ES-I3 (cell line): ENCODE results near the gene RPIA.

Source experiments
- H3K36me3 ChIP-seq: 2 replicates; pipeline ENCODE4 v1.6.1; 2013; ENCODE audit warnings: mild to moderate bottlenecking, low read length, control low read depth, moderate library complexity; ENCODE audit not compliant: insufficient read depth
- H3K4me1 ChIP-seq: 2 replicates; pipeline ENCODE4 v1.6.1; 2013; ENCODE audit warnings: mild to moderate bottlenecking, control low read depth, low read length; ENCODE audit not compliant: insufficient read depth
- H3K9ac ChIP-seq: 2 replicates; pipeline ENCODE4 v1.6.1; 2013; ENCODE audit warnings: low read depth, mild to moderate bottlenecking, low read length, moderate library complexity
- H3K9me3 ChIP-seq: 2 replicates; pipeline ENCODE4 v1.6.1; 2013; ENCODE audit warnings: mild to moderate bottlenecking, low read length, moderate library complexity; ENCODE audit not compliant: control insufficient read depth, insufficient read depth

Gene RPIA

DNA sequence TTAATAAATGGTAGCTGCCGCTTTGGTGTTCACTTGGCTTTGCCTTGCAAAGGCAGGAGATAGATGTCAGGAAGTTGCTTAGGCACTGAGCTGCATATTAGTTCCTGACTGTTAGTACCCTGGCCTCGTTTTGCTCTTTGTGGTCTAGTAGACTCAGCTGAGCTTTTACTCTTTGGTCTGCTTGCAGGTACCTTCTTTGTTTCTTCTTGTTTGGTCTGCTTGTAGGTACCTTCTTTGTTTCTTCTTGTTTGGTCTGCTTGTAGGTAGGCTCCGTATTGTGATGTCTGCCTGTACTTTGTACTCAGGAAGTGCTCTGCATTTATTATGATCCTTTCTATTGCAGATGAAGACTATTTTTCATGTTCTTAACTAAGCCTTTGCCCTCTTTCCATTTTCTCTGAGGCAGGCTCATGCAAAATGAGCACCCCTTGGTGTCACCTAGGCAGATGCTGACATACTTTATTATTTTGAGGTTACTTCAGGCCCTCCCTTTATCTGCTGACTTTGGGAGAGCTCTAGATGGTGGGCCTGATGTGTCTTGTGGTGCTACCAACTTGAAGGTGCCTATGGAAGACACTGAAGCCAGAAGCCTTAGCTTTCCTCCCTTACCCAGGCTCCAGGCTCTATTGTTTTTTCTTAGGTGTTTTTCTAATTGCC is 6.0 kb downstream of the RPIA start:
- H3K4me1 ChIP-seq, result peaks cover 16% of the 10 kb centered on the region; the same call in 1 of the 2 replicates
- H3K9ac ChIP-seq, result no peak overlapping the region
- H3K36me3 ChIP-seq, result no peaks in the 10 kb centered on the region
- no peaks in the 10 kb centered on the region for H3K9me3 ChIP-seq

DNA sequence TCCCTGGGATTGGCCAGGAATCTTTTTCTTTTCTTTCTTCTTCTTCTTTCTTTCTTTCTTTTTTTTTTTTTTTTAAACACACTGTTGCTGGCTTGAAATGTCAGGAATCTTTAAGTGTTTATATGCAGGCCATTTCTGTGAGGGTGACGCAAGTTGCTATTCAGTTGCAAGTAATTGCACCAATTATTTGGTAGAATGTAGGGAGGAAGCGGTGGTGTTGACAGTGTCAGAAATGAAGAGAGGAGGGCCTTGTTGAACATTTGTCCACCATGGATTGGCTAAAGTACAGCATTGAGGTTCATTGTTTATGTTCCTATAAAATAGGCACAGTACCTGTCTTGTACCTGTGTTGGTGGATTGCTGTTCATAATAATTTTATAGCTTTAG is 6.5 kb downstream of the RPIA start:
- no peak overlapping the region for H3K9ac ChIP-seq
- H3K36me3 ChIP-seq, result no peaks in the 10 kb centered on the region
- H3K4me1 ChIP-seq, result peaks cover 16% of the 10 kb centered on the region; the same call in 1 of the 2 replicates
- no peaks in the 10 kb centered on the region for H3K9me3 ChIP-seq

DNA sequence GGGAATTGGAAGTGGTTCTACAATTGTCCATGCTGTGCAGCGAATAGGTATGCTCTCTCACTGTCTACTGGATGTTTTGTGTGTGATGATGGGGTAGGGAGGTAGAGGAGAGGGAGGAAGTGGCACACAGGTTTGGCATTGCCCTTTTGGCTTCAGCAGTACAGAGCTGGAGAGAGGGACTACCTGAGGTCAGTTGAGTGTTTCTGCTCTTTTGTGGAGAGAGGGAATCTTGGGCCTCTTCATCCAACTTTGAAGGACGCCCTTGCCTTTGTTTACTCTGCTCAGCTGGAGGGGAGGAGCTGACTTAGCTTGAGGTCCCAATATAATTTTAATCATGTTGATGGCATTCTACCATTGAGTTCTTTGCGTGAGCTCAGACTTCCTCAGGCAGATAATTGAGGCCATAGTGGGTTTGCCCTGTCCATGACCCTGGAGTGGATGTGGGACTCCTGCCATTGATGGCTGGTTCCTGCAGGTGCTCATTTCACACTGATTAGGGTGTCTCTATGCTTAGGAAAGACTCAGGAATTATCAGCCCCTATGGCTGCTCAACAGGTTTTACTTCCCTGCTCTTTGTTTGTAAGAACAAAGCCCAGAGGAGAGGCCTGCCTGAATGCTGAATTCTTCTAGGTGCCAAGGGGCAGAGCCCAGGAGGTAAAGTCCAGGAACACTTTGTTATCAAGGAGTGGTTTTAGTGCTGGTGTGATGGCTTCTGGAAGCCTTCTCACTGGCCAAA is 7.2 kb downstream of the RPIA start:
- Histone ChIP-seq H3K9me3 (no peaks in the 10 kb centered on the region), H3K9ac (no peak overlapping the region), H3K36me3 (no peaks in the 10 kb centered on the region), H3K4me1 (peaks cover 16% of the 10 kb centered on the region; the same call in 1 of the 2 replicates)

DNA sequence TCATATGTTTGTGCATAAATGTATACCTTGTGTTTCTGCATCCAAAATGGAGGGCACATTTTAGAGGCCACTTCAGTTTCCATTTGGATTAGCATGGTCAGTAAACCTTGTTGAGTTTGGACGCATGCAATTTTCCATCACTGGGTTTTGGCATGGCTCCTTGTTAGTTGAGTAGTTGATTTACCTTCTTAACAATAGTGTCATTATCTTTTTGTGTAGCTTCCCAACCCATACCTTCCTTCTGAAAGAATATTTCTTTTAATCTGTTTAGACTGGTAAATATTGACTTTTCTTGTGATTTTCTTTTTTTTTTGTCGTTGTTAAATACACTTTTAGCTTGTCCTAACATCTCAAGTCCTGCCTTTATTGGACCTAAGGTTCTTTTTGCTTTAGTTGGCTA is 15.5 kb downstream of the RPIA start:
- no peaks in the 10 kb centered on the region for H3K36me3 ChIP-seq

DNA sequence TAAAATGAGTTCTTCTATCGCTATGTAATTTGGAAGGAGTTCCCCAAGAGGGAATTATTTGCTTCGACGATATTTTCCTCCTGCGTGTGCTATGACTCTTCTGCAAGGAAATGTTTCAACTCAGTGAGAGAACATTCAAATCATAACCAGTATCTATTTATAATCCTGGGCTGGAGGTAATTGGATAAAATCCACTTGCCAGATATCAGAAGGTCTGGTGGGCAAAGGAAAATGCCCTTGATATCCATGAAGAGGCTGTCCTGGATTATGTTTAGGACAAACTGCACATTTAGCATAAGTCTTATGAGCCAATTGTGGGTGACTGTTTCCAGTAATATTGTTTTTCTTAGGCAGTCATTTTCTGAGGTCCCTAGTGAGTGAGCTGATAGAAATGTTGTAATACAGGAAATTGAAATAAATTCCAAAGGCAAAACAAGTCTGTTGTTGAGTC is 17.7 kb downstream of the RPIA start:
- H3K9me3 ChIP-seq, result no peaks in the 10 kb centered on the region
- no peaks in the 10 kb centered on the region for H3K4me1 ChIP-seq
- no peaks in the 10 kb centered on the region for H3K36me3 ChIP-seq
- no peak overlapping the region for H3K9ac ChIP-seq

More for the DNA sequence above, 15.5 kb downstream of the RPIA start:
- Histone ChIP-seq H3K4me1 (no peaks in the 10 kb centered on the region), H3K9me3 (no peaks in the 10 kb centered on the region), H3K9ac (no peak overlapping the region)

DNA sequence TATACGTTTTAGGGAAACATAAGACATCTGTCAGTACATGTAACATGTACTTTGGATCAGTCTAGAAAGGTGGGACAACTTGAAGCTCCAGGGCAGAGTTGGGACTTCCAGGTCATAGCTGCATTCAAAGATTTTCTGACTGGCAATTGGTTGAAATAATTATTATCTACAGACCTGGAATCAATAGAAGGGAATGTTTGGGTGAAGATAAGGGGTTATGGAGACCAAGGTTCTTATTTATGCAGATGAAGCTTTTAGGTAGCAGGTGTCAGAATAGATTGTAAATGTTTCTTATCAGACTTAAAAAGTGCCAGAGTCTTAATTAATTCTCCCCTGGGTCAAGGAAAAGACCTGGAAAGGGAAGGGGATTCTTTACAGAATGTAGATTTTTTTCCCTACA is 19.8 kb downstream of the RPIA start:
- no peaks in the 10 kb centered on the region for H3K36me3 ChIP-seq
- H3K4me1 ChIP-seq, result peaks cover 5% of the 10 kb centered on the region; the same call in 1 of the 2 replicates
- H3K9ac ChIP-seq, result no peak overlapping the region

DNA sequence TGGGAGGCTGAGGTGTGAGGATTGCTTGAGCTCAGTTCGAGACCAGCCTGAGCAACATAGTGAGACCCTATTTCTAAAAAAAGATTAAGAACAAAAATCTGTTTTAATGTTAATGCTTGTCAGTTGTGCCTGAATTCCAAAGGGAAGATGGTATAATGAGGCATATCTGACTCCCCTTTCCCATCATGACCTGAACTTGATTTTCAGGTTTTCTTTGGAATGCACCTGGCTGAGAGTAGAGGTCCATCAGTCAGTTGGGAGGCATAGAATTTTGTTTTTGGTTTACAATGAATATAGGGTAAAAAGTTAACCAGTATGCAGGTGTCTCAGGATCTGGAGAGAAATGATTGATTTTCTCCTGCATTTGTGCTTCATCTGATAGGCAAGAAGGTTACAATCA is 20.4 kb downstream of the RPIA start:
- Histone ChIP-seq H3K36me3 (no peaks in the 10 kb centered on the region), H3K4me1 (peaks cover 5% of the 10 kb centered on the region; the same call in 1 of the 2 replicates), H3K9ac (no peak overlapping the region), H3K9me3 (no peaks in the 10 kb centered on the region)

More for the DNA sequence above, 19.8 kb downstream of the RPIA start:
- no peaks in the 10 kb centered on the region for H3K9me3 ChIP-seq

DNA sequence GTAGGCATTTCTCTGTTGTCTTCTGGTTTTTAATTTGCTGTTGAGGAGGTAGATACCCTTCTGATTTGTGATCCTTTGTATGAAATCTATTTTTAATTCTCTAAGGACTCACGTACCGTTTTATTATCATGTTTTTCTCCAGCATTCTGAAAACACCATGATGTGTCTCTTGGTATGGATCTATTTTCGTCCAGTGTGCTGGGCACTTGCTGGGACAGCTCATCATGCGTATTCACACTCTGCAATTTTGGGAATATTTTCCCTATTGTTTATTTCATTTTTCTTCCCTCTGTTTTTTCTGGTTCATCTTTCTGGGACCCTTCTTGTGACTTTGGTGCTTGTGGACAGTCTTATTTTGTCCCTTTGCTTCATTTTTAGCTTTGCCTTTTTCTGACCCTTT is 21.9 kb downstream of the RPIA start:
- peaks cover 5% of the 10 kb centered on the region; the same call in 1 of the 2 replicates for H3K4me1 ChIP-seq
- H3K9ac ChIP-seq, result no peak overlapping the region
- peaks cover 3% of the 10 kb centered on the region; the same call in 1 of the 2 replicates for H3K9me3 ChIP-seq
- H3K36me3 ChIP-seq, result no peaks in the 10 kb centered on the region

DNA sequence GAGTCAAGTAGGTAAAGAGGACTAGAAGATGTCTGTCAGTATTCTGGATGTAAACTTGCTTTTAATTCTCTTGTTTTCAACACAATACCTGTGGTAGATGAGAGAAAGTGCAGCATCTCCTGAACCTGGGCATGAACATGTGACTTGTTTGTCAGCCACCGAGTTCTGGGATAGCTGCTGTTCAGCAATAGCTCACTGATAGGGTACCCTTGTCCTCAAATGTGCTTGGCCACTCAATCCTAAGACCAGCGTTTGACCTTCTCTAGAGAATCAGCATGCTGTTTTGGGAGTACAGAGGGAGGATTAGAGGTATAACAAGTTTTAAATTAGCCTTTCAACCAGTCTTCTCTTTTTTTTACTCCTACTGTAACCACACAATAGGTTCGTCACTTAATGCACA is 23.2 kb downstream of the RPIA start:
- Histone ChIP-seq H3K4me1 (peaks cover 5% of the 10 kb centered on the region; the same call in 1 of the 2 replicates), H3K9me3 (peaks cover 3% of the 10 kb centered on the region; the same call in 1 of the 2 replicates), H3K36me3 (no peaks in the 10 kb centered on the region), H3K9ac (no peak overlapping the region)

DNA sequence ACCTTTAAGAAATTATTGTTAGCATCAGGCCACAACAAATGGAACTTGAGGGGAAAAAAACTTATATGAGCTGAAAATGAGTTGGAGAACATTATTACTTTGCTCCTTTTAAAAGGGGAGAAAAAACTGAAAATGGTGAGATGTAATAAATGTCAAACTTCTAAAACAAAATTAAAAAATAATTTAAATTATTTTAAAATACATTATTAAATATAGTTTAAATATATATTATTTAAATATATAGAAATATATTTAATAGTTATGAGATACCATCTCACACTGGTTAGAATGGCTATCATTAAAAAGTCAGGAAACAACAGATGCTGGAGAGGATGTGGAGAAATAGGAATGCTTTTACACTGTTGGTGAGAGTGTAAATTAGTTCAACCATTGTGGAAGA is 28.9 kb downstream of the RPIA start:
- Histone ChIP-seq H3K9me3 (peaks cover 8% of the 10 kb centered on the region), H3K36me3 (no peaks in the 10 kb centered on the region), H3K9ac (no peak overlapping the region), H3K4me1 (no peaks in the 10 kb centered on the region)

DNA sequence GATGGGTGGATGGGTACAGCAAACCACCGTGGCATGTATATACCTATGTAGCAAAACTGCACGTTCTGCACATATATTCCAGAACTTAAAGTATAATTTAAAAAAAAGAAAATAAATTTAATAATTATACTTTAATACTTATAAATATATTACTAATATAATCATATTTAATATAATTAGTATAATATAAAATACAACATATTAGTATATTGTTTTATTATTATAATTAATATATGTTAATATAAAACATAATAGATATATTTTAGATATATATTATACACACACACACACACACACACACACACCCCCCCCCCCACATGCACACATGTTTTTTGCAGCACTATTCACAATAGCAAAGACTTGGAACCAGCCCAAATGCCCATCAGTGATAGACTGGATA is 29.8 kb downstream of the RPIA start:
- Histone ChIP-seq H3K9me3 (peaks cover 8% of the 10 kb centered on the region), H3K9ac (no peak overlapping the region), H3K4me1 (no peaks in the 10 kb centered on the region), H3K36me3 (no peaks in the 10 kb centered on the region)

DNA sequence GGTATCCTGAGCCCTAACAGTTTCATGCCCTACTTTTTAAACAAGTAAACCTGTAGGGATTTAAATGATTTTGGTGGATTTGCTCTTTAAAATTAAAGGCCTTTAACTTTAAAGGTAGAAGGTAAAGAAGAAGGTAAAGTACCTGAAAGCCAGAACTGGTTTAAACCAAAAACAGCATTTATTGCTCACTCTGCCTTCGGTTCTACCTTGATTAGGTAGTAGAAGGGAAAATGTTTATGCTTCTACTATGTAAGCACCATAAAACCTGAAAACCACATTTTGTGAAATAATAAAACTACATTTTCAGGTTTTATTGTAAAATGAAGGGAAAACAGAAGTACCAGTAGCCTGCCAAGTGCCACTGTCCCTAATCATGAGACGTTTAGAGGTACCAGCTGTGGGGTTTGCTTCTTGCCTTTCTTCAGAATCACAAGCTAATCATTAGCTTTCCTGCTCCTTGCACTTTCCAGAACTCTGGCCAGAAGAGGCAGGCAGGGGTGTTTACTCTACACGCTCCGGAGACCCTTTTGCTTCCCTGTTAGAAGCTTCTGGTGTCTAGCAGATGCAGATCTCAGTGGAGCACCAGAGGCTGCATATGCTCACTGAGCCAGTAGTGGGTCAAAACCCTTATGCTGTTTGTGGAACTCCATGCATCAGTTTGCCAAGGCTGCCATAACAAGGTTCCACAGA is 33.3 kb downstream of the RPIA start:
- peaks cover 5% of the 10 kb centered on the region for H3K9me3 ChIP-seq
- no peaks in the 10 kb centered on the region for H3K36me3 ChIP-seq
- H3K9ac ChIP-seq, result no peak overlapping the region
- H3K4me1 ChIP-seq, result no peaks in the 10 kb centered on the region

DNA sequence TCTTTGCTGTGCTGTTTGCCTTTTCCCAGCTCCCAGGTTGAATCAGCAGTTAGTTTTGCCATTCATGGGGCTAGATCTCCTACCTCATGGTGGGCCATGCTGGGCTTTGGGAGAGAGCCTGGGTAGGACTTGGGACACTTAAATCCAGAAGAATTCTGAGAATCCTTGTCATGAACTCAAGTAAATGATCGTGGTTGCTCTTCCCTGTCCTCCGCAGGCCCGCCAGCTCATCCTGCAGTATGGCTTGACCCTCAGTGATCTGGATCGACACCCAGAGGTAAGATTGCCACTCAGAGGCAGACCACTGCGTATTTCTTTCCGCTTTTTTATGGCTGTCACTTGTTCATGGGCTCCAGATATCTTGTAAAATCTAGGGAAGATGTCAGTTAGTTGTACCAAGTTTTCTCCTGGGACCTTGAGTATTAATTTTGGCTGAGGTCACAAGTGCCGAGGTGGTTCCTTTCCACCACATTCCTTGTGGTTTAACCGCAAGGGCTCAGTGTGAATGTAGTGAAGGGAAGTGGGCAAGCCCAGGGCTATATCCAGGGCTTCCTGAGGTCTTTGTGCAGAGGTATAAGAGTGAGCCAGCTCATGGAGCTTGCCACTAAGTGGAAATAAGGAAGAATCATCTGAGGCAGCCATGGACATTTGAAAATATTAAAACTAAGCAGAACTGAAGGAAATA is 37.7 kb downstream of the RPIA start:
- H3K4me1 ChIP-seq, result no peaks in the 10 kb centered on the region
- H3K9me3 ChIP-seq, result no peaks in the 10 kb centered on the region
- H3K36me3 ChIP-seq, result no peaks in the 10 kb centered on the region
- no peak overlapping the region for H3K9ac ChIP-seq
